ENCODE measurements around the gene KHDC1. TPM values are rescaled to one million over a fixed set of nuclear protein-coding genes. Genes with fewer than 3 reads are reported as not detected.

The KHDC1 gene
- total RNA-seq, 1 experiment from 2014 or later = 8.6 TPM

GRCh38 chr6:73209117-73209516, 53.9 kb downstream of the KHDC1 start:
- no TSS peak for BruUV-seq (replicated peaks)
- H3K4me1 ChIP-seq = no peaks in the 10 kb centered on the region

GRCh38 chr6:73207221-73207837, 55.7 kb downstream of the KHDC1 start:
- H3K4me3 ChIP-seq (ENCODE audit: low read depth, low read length) = no peak overlapping the region
- H3K36me3 Mint-ChIP-seq (ENCODE audit: insufficient read depth, unreplicated experiment) = no peaks in the 10 kb centered on the region
- H3K9me3 ChIP-seq = no peaks in the 10 kb centered on the region
- no peak overlapping the region for H3K4me3 Mint-ChIP-seq (ENCODE audit: unreplicated experiment)
- H3K27me3 Mint-ChIP-seq (ENCODE audit: insufficient read depth, unreplicated experiment) = no peaks in the 10 kb centered on the region
- ChIA-PET CTCF (no interaction called here), POLR2A (no interaction called here)
- no peaks in the 10 kb centered on the region for H3K27me3 ChIP-seq (replicated peaks; ENCODE audit: control insufficient read depth, insufficient read depth, low read length)
- intact Hi-C loops (cut with micrococcal nuclease; ENCODE audit: unreplicated experiment) = no loop called here
- no peak for DNase-seq
- H3K9me3 Mint-ChIP-seq (ENCODE audit: unreplicated experiment) = no peaks in the 10 kb centered on the region
- H3K36me3 ChIP-seq (ENCODE audit: control insufficient read depth, insufficient read depth, low read length) = no peaks in the 10 kb centered on the region
- no TSS peak for BruUV-seq (replicated peaks)
- no peak for TF ChIP-seq CTCF (IDR thresholded peaks at IDR 0.05; ENCODE audit: insufficient read depth in 1 of 2, low read depth in 1 of 2, low read length in 1 of 2, severe bottlenecking in 1 of 2, unreplicated experiment in 1 of 2)
- H3K4me1 Mint-ChIP-seq (ENCODE audit: low read depth, unreplicated experiment) = no peaks in the 10 kb centered on the region
- no peak overlapping the region for H3K27ac Mint-ChIP-seq (ENCODE audit: unreplicated experiment)
- no peaks in the 10 kb centered on the region for H3K4me1 ChIP-seq

More at GRCh38 chr6:73209117-73209516, 53.9 kb downstream of the KHDC1 start:
- Histone ChIP-seq H3K9me3 (no peaks in the 10 kb centered on the region), H3K27me3 (replicated peaks; ENCODE audit: control insufficient read depth, insufficient read depth, low read length) (no peaks in the 10 kb centered on the region), H3K4me3 (ENCODE audit: low read depth, low read length) (no peak overlapping the region), H3K36me3 (ENCODE audit: control insufficient read depth, insufficient read depth, low read length) (no peaks in the 10 kb centered on the region)
- intact Hi-C loops (cut with micrococcal nuclease; ENCODE audit: unreplicated experiment) = no loop called here
- no peak for TF ChIP-seq CTCF (IDR thresholded peaks at IDR 0.05; ENCODE audit: insufficient read depth in 1 of 2, low read depth in 1 of 2, low read length in 1 of 2, severe bottlenecking in 1 of 2, unreplicated experiment in 1 of 2)
- no peak for DNase-seq
- Mint-ChIP-seq H3K27me3 (ENCODE audit: insufficient read depth, unreplicated experiment) (no peaks in the 10 kb centered on the region), H3K9me3 (ENCODE audit: unreplicated experiment) (no peaks in the 10 kb centered on the region), H3K27ac (ENCODE audit: unreplicated experiment) (no peak overlapping the region), H3K36me3 (ENCODE audit: insufficient read depth, unreplicated experiment) (no peaks in the 10 kb centered on the region), H3K4me1 (ENCODE audit: low read depth, unreplicated experiment) (no peaks in the 10 kb centered on the region), H3K4me3 (ENCODE audit: unreplicated experiment) (no peak overlapping the region)
- ChIA-PET POLR2A (no interaction called here), CTCF (no interaction called here)

GRCh38 chr6:73204252-73204651, 58.7 kb downstream of the KHDC1 start:
- Histone ChIP-seq H3K9me3 (no peaks in the 10 kb centered on the region), H3K4me1 (no peaks in the 10 kb centered on the region), H3K4me3 (ENCODE audit: low read depth, low read length) (no peak overlapping the region), H3K36me3 (ENCODE audit: control insufficient read depth, insufficient read depth, low read length) (no peaks in the 10 kb centered on the region), H3K27me3 (replicated peaks; ENCODE audit: control insufficient read depth, insufficient read depth, low read length) (no peaks in the 10 kb centered on the region)
- DNase-seq = no peak
- intact Hi-C loops (cut with micrococcal nuclease; ENCODE audit: unreplicated experiment) = no loop called here
- H3K9me3 Mint-ChIP-seq (ENCODE audit: unreplicated experiment) = no peaks in the 10 kb centered on the region
- ChIA-PET CTCF (no interaction called here), POLR2A (no interaction called here)
- H3K27me3 Mint-ChIP-seq (ENCODE audit: insufficient read depth, unreplicated experiment) = peaks cover 4% of the 10 kb centered on the region
- H3K27ac Mint-ChIP-seq (ENCODE audit: unreplicated experiment) = no peak overlapping the region
- H3K36me3 Mint-ChIP-seq (ENCODE audit: insufficient read depth, unreplicated experiment) = no peaks in the 10 kb centered on the region
- TF ChIP-seq CTCF (IDR thresholded peaks at IDR 0.05; ENCODE audit: insufficient read depth in 1 of 2, low read depth in 1 of 2, low read length in 1 of 2, severe bottlenecking in 1 of 2, unreplicated experiment in 1 of 2) = no peak
- BruUV-seq (replicated peaks) = no TSS peak
- no peak overlapping the region for H3K4me3 Mint-ChIP-seq (ENCODE audit: unreplicated experiment)
- peaks cover 6% of the 10 kb centered on the region for H3K4me1 Mint-ChIP-seq (ENCODE audit: low read depth, unreplicated experiment)
